HG02840 (cell line): Measurements from ENCODE around the gene TBC1D10A.

Experiments used
- ATAC-seq: cut with Tn5 transposase; IDR thresholded peaks from one replicate; pipeline ENCODE4 v1.9.1; 2021; ENCODE audit warnings: mild to moderate bottlenecking, moderate library complexity, moderate number of reproducible peaks; ENCODE audit not compliant: unreplicated experiment, low FRiP score

Gene TBC1D10A

DNA sequence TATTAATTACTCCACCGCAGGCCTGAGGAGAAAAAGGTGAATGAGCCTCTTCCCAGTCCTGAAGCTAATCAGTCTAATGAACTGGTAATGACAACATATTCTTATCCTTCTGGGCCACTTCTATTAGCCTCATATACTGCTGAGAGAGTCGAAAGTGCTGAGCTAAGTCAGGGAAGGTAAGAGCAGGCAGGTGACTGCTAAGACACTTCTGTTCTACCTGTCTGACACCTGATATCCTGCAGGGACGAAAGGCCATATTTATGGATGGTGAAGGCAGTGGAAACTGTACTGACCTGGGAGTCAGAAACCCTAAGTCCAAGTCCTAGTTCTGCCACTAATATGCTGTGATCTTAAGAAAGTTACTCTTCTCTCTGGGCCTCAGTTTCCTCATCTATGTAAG is 3.5 kb downstream of the TBC1D10A start:
- ATAC-seq = no peak

GRCh38 chr22:30321461-30321860 is 5.3 kb downstream of the TBC1D10A start:
- ATAC-seq = no peak

DNA sequence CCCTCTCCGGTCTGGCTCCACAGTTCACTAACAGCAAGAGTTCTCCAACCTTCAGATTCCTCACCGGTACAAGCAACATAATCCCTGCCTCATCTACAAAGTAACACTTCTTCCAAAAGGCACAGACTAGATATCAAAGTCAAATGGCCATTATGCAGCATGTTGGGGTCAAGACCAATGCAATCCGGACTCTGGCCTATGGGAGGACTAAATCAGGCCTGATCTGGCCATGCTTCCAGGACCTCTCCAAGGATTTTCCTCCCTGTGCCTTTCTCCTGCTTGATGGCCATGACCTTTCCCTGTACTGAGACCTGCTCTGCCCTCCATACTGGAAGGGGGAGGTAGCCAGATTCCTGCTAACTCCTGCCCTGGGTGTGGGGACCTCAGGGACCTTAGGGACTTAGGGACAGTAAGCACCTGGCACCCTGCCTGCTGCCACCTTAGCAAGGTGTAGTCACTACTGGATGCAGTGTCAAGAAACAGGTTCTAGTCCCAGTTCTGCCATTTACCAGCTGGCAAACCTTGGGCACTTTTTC is 6.7 kb downstream of the TBC1D10A start:
- no peak for ATAC-seq

DNA sequence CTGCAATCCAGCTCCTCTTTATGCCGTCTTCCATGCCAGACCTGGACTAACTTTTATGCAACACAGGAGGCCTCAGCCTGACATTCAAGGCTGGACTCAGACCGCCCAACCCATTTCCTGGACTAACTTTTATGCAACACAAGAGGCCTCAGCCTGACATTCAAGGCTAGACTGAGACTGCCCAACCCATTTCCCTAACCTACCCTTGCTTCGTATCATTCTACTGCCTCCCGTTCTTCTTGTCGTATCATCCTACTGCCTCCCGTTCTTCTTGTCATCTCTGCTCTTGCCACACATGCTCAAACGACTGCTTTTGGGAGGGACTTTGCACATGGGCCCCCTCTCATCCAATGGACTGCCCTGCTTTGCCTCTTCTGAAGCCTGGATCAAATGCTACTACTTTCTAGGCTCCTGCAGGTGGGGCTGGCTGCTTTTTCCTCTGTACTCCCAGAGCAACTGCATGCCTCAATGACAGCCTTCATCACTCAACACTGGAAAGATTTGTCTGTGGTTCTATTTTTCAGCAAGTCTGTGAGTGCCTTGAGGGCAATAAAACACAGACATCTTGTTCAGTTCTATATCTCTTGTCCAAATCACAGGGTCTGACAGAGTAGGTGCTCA is 7.8 kb downstream of the TBC1D10A start:
- ATAC-seq = no peak

- ATAC-seq = no peak
Measured at GRCh38 chr22:30317778-30318177, 9.0 kb downstream of the TBC1D10A start.

GRCh38 chr22:30315962-30316576 is 10.7 kb downstream of the TBC1D10A start:
- no peak for ATAC-seq

DNA sequence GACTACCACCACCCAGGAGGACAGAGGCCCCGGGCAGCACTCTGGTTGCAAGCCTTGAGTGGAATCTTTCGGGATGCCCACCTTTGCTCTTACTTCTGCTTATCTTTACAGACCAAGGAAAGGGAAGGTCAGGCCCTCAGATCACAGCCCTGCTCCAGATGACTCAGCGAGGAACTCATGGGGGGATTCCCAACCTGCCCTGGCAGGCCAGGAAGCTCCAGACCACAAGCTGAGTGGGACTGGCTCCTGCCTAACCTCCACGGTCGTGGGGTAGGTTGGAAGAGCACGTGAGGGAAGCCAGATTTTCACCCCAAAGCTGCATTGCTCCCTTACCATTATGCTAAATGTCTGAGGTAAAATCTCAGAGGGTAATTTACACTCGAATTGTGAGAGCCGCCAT is 11.8 kb downstream of the TBC1D10A start:
- no peak for ATAC-seq

- no peak for ATAC-seq
Measured at GRCh38 chr22:30313527-30314363, 13.0 kb downstream of the TBC1D10A start.

- no peak for ATAC-seq
Measured at GRCh38 chr22:30312053-30312452, 14.7 kb downstream of the TBC1D10A start.

DNA sequence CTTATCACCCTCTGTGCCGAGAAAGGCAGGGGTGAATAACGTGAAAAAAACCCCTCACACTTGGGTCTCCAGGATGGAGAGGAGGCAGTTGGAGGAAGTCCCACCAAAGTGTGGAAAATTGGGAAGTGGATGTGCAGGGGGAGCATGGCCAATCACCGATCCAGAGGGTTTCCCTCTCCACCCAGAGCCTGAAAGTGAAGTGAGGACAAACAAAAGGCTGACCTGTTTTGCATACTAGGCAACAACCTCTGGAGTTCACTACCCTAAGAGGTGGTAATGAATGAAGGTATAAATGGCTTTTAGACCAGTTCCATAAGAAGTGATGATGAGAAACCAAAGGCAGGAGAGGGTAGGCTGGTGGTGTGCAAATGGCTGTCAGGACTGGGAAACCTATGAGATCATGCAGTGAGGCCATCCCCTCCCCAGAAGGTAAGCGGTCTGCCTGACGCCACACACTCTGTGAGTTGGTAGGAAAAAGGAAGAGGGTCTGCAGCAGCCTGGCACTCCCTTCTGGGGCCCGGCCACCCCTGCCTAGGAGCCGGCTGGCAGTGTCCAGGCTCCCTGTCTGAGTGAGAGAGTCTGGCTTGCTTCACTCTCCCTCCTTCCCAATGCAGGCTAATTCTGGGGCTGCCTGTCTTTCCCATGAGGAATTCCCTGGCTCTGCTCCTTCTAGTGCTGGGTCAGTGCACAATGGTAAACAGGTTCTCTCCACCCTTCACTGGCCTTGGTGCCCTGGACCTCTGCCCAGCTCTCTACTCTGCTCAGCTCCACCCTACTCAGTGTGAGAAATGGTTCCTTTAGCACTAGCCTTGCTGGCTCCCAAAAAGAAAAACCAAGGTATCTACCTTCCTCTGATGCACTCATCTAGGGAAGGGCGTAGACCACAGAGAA is 15.6 kb downstream of the TBC1D10A start:
- no peak for ATAC-seq

DNA sequence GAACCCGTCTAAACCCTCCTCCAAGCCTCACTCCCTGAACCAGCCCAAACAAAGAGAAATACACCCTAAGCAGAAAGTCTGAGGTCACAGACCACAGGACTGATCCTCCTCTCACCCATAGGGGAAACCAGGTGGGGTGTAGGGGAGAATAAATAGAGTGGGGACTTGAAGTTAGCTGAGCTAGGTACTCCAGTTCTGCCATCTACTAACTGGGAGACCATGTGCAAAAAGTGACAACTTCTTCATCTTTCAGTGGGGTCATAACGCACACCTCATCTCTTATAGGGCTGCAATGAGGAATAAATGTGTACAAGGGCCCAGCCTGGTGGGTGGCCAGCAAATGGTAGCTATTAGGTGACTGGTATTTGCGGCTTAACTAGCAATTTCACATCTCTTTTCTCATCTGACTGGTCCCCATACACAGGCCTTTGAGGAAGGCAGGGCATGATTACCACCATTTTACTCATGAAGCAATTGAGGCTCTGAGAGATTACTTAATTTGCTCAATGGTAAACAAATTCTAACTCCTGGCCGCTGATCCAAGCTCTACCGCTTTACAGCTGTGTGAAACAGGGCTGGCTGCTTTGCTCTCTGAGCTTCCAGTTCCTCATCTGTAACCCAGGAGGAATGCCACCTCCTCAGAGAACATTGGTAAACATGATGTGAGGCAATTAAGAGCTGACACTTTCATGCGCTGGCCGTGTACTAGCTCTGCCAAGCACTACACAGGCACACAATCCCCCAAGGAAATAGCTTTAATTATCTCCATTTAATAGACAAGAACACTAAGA is 16.6 kb downstream of the TBC1D10A start:
- no peak for ATAC-seq

DNA sequence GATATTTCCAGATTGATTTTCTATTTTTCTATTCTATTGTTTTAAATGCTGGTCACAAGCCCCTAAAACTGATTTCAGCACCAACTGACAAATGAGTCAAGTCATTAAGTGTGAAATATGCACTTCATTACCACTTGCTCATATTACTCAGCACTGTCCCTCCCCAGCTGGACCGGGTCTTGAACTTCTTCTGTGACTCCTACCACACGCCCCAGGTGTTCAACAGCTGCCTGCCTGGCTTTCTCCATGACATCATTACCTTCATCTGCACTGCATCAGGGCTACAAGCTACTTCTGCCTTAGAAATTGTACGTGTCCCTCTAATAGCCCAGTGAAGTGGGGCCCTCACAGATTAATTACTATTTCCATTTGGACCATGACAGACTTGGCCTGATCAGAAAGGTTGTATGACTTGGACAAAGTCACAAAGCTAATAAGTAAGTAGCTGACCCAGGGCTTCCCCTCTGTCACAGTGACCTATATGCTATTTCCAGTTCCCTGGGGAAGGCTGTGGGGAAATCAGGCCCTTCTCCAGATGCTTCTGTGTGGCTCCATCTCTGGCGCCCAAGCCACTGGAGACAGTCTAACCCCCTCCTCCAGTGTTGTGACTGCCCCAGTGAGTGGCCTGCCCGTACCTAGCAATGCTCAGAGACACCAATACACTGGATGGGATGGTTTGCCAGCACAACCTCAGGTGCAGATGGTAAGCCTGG is 18.1 kb downstream of the TBC1D10A start:
- no peak for ATAC-seq

GRCh38 chr22:30308093-30308492 is 18.6 kb downstream of the TBC1D10A start:
- no peak for ATAC-seq

GRCh38 chr22:30307041-30307574 is 19.6 kb downstream of the TBC1D10A start:
- ATAC-seq = no peak

DNA sequence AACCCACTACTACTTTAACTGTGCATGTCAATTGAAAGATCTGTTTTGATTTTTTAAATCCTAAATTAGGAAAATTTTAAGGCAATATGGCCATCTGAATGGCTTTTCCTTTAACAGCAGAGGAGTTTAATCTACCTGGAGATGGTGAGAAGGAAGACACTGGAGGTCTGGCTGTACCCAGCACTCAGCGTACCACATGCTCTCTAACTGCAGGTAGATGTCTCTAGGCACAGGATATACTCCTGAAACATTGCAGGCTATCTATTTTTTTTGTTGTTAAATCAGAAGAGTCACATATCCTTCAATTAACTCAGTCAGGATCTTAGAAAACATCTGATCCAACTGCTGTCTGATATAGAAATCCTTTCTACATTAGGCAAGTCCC is 20.1 kb downstream of the TBC1D10A start:
- no peak for ATAC-seq

DNA sequence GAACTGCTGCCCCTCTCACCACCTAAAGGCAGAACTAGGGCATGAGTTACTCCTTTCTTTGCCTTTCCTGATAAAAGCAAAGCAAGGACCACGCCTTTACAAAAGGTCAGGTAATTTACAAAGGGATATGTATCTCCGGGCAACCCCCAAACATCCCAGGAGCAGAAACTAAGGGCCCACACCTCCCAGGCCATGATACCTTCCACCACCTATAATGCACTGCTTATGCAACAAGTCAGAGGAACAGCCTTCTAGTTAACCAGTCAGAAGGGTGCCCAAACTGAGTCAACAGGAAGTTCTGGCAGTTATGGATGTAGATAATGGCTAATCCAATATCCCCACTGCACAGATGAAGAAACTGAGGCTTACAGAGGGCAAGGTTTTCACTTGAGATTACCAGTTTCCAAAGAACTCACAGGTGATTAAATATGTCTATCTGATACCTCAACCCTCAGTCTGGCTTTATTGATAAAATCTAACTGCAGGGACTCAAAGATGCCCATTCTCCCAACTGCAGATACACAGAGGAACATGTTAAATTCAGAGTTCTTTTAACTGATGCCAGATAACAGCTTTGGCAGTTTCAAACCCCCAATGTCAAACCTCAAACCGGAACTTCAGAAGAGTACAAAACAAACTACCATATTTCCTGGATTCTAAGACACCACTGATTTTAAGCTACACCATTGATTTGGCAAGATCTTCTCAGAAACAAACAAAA is 20.7 kb downstream of the TBC1D10A start:
- no peak for ATAC-seq

DNA sequence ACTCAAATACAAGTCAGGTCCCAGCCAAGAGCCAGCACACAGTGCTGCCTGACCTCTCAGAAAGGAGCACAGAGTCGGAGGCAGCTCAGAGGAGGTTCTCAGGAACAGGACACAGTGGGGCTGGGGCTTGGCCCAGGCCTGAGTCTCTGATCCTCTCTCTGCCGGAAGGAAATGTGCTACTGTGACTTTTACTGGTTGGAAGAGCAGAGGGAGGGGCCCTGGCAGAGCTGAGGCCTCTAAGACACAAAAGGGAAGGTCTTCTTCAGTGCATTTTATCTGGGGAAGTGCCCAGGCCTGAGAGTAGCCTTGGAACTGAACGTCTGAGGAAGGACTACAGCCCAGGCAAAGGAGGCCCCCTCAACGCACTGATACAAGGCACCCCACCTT is 21.2 kb downstream of the TBC1D10A start:
- ATAC-seq = no peak
